22Rv1 (cell line): ENCODE data around the gene CTNND2.

Experiments
- H3K27ac ChIP-seq: fragments of 450-650 bp; 2 replicates; pipeline ENCODE4 v1.5.1; 2017
- CTCF ChIP-seq: fragments of 450-650 bp; IDR thresholded peaks from 2 replicates; pipeline ENCODE4 v1.5.1; 2017; ENCODE audit warnings: mild to moderate bottlenecking
- ZFX ChIP-seq: fragments of 450-650 bp; IDR thresholded peaks from 2 replicates; pipeline ENCODE4 v1.6.1; 2017; ENCODE audit warnings: antibody characterized with exemption, borderline replicate concordance

The CTNND2 gene

GRCh38 chr5:11922394-11922793 is 18.1 kb upstream of the CTNND2 start:
- TF ChIP-seq CTCF (no peak), ZFX (no peak)
- no peak overlapping the region for H3K27ac ChIP-seq

GRCh38 chr5:11918463-11919045 is 14.3 kb upstream of the CTNND2 start:
- H3K27ac ChIP-seq, result no peak overlapping the region
- TF ChIP-seq ZFX (no peak), CTCF (no peak)

- TF ChIP-seq ZFX, result no peak
- TF ChIP-seq CTCF, result no peak
- H3K27ac ChIP-seq, result no peak overlapping the region
These were observed 5.2 kb upstream of the CTNND2 start for GRCh38 chr5:11909471-11909870.

- TF ChIP-seq ZFX, result no peak
- no peak for TF ChIP-seq CTCF
These were observed 2.3 kb upstream of the CTNND2 start for GRCh38 chr5:11906497-11906896.

GRCh38 chr5:11905206-11905605 is 960 bp upstream of the CTNND2 start:
- no peak for TF ChIP-seq CTCF
- TF ChIP-seq ZFX, result no peak
- H3K27ac ChIP-seq, result no peak overlapping the region

More at GRCh38 chr5:11906497-11906896, 2.3 kb upstream of the CTNND2 start:
- no peak overlapping the region for H3K27ac ChIP-seq

- TF ChIP-seq ZFX (no peak), CTCF (peak; percentile 49)
- H3K27ac ChIP-seq, result peak overlapping the region; percentile 64
These were observed 507 bp downstream of the CTNND2 start for GRCh38 chr5:11903614-11904264.

- peak overlapping the region; percentile 64; the same call in 1 of the 2 replicates for H3K27ac ChIP-seq
- TF ChIP-seq ZFX (no peak), CTCF (no peak)
These were observed 1.1 kb downstream of the CTNND2 start for GRCh38 chr5:11903121-11903613.
